Heart left ventricle (tissue), 13 donors: Measurements from ENCODE around the gene HVCN1.

Source experiments
- POLR2A ChIP-seq, 2 donors: fragments of 450-650 bp; IDR thresholded peaks; one replicate each; pipeline ENCODE4 v1.6.1; 2017; ENCODE audit warnings: antibody characterized with exemption in 2 of 2, mild to moderate bottlenecking in 2 of 2, moderate library complexity in 2 of 2
- TF ChIP-seq, protein P1 (sequence below), 12 donors: fragments of 200-600 bp; sonication (generic) in 4 of 12; IDR thresholded peaks; one replicate each; pipeline versions ENCODE4 v1.5.0 to v1.8.0; 2018 to 2022; ENCODE audit warnings: antibody characterized with exemption in 12 of 12, mild to moderate bottlenecking in 5 of 12
- donor health status: ischemic (EF 13 %, LVEDD 7.1; RV severe dilation, severe dysfunction).
- donor health status: DM: no; HTN: yes; CAD: no.
- donor health status: DM: no; HTN: no; CAD: no.
- donor health status: ischemic (EF 25% LVEDD 6.9; RV normal size, moderate dysfunction).
- donor health status: ischemic (EF 25% LVEDD 5.7; RV mildly dilated, moderate dysfunction).
- donor health status: ischemic (EF 35%, LVEDD 5.7; RV mildly dilated, moderate dysfunction).
- donor health status: nonischemic (EF 11% LVEDD 7.7; RV severe dilation, severe dysfunction).
- donor health status: DM: yes; HTN: yes; CAD: no.
- donor health status: PGD.
- donor health status: ischemic (EF 29% LVEDD 5.4; RV normal size, mild dysfunction).
- donor health status: nonischemic (EF 23%, LVEDD 6.1; RV moderate dilation, normal function).

DNA sequence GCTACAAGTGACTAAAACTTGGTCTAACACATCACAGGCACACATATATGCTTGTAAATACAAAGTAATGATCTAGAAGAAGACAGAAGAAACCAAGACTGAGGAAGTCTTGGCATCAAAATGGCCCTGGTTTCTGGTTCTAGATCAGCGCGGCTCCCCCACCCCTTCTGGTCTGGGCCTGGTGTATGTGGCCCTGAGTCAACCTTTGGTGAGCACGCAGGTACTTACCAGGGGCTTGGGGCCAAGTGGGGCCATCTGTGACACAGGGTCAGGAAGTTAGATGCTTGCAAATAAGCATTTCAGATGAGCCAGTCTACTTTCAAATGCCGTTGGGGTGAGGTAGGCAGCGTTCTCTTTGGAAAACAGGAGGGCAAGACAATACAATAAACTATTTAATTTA is 13.2 kb upstream of the HVCN1 start:
- TF ChIP-seq, protein P1, sequence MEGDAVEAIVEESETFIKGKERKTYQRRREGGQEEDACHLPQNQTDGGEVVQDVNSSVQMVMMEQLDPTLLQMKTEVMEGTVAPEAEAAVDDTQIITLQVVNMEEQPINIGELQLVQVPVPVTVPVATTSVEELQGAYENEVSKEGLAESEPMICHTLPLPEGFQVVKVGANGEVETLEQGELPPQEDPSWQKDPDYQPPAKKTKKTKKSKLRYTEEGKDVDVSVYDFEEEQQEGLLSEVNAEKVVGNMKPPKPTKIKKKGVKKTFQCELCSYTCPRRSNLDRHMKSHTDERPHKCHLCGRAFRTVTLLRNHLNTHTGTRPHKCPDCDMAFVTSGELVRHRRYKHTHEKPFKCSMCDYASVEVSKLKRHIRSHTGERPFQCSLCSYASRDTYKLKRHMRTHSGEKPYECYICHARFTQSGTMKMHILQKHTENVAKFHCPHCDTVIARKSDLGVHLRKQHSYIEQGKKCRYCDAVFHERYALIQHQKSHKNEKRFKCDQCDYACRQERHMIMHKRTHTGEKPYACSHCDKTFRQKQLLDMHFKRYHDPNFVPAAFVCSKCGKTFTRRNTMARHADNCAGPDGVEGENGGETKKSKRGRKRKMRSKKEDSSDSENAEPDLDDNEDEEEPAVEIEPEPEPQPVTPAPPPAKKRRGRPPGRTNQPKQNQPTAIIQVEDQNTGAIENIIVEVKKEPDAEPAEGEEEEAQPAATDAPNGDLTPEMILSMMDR (IDR thresholded peaks at IDR 0.05) = no peak
- no peak for TF ChIP-seq POLR2A (IDR thresholded peaks at IDR 0.05)
